SJSA1 (cell line): ENCODE data around the gene MGLL. TPM values are rescaled to one million over a fixed set of nuclear protein-coding genes. Genes with fewer than 3 reads are reported as not detected.

Experiments used
- DNase-seq, 2 experiments: peaks; one replicate each; pipeline ENCODE4 v3.0.0-alpha.2; 2015 to 2020; ENCODE audit warnings: low spot score in 2 of 2, low read depth in 1 of 2
- H3K27ac ChIP-seq: fragments of 250-450 bp; sonication (Bioruptor Pico); 2 replicates; pipeline ENCODE4 v1.5.1; 2020; ENCODE audit warnings: mild to moderate bottlenecking, moderate library complexity
- H3K27me3 ChIP-seq: fragments of 250-450 bp; sonication (Bioruptor Pico); replicated peaks from 2 replicates; pipeline ENCODE4 v1.5.1; 2020; ENCODE audit warnings: mild to moderate bottlenecking, moderate library complexity
- H3K36me3 ChIP-seq: fragments of 250-450 bp; sonication (Bioruptor Pico); 2 replicates; pipeline ENCODE4 v1.5.1; 2020; ENCODE audit warnings: mild to moderate bottlenecking
- H3K4me1 ChIP-seq: fragments of 250-450 bp; sonication (Bioruptor Pico); replicated peaks from 2 replicates; pipeline ENCODE4 v1.6.1; 2021; ENCODE audit warnings: mild to moderate bottlenecking
- H3K4me3 ChIP-seq: fragments of 250-450 bp; sonication (Bioruptor Pico); 2 replicates; pipeline ENCODE4 v1.5.1; 2020; ENCODE audit warnings: mild to moderate bottlenecking
- H3K9me3 ChIP-seq: fragments of 250-450 bp; sonication (Bioruptor Pico); replicated peaks from 2 replicates; pipeline ENCODE4 v1.5.1; 2020; ENCODE audit warnings: mild to moderate bottlenecking
- total RNA-seq: library from RNA; depleted of rRNA; stranded (reverse); fragments of >200 nt; shearing (Covaris generic); gene quantifications from 2 replicates; pipeline ENCODE4 v1.2.3, GENCODE V29; 2014; rRNA removed

Gene MGLL
- total RNA-seq, 1 experiment from 2014 or later = 47.7 TPM

DNA sequence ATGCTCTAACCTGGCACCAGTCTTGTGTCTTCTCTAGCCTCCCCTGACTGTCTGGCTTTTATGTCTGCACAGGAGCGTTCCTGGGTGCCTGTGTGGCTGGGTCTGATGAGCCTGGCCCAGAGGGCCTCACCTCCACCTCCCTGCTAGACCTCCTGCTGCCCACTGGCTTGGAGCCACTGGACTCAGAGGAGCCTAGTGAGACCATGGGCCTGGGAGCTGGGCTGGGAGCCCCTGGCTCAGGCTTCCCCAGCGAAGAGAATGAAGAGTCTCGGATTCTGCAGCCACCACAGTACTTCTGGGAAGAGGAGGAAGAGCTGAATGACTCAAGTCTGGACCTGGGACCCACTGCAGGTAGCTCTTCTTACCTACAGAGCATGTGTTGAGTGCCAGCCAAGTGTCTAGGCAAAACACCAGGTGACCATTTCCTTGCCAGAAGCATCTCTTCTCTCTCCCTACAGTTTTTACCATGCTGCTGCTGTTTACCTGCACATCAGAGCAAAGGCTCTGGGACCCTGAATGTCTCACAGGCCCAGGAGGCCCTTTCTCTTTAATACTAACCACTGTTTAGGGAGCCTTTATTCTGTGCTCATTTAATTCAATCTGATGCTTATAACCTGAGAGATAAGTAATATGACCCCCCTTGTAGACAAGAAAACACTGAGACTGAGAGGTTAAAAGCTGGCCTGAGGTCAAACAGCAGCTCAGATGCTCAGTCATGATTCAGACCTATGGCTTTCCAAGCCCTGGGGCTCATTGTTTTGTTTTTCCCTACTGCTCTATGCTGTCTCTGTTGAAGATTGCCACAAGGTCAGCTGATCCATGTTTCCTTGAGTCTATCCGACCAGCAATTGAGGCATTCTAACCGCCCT lies 182.9 kb downstream of the MGLL start:
- H3K9me3 ChIP-seq = no peaks in the 10 kb centered on the region
- no peak overlapping the region for H3K27ac ChIP-seq
- no peaks in the 10 kb centered on the region for H3K36me3 ChIP-seq
- H3K27me3 ChIP-seq = no peaks in the 10 kb centered on the region; the same call in 1 of the 2 replicates
- no peak for DNase-seq
- H3K4me3 ChIP-seq = no peak overlapping the region
- H3K4me1 ChIP-seq = no peaks in the 10 kb centered on the region

Other genes starting within 250 kb of the MGLL start
- gene TPRA1, start 231.8 kb downstream of the MGLL start, total RNA-seq = 60.5 and 73.9 TPM in 2 replicates
- gene MCM2, start 224.1 kb downstream of the MGLL start, total RNA-seq = 90.1 and 130 TPM in 2 replicates
- gene PODXL2, start 193.3 kb downstream of the MGLL start, total RNA-seq = 0.94 and 2.6 TPM in 2 replicates
- 1.3 and 1.4 TPM in 2 replicates for gene ABTB1, start 149.6 kb downstream of the MGLL start, total RNA-seq
- gene KBTBD12, start 92.7 kb upstream of the MGLL start, total RNA-seq = not detected in 2 replicates
- gene SEC61A1, start 229.9 kb upstream of the MGLL start, total RNA-seq = 207 and 285 TPM in 2 replicates